Right cardiac atrium (tissue), 5 donors: ENCODE measurements around the gene MRM2. TPM values are rescaled to one million over a fixed set of nuclear protein-coding genes. Genes with fewer than 3 reads are reported as not detected.
"Not testable (repeated sequence)": the region's sequence is repeated elsewhere in the genome, so short reads cannot be mapped to it uniquely, and the experiment has no call there.

Experiments used
- ATAC-seq, 2 donors: fragments of 200-7000 bp; cut with Tn5 transposase; one replicate each; pipeline versions ENCODE4 v1.8.0 to v1.9.1; 2020; ENCODE audit warnings: moderate library complexity in 2 of 2, mild to moderate bottlenecking in 1 of 2
- DNase-seq, 3 donors: peaks; one replicate each; pipeline ENCODE4 v3.0.0-alpha.2; 2020
- H3K27ac ChIP-seq: one replicate; pipeline ENCODE4 v1.5.1; 2013; ENCODE audit warnings: mild to moderate bottlenecking, low read length, control low read depth, moderate library complexity
- H3K27me3 ChIP-seq: one replicate; pipeline ENCODE4 v1.6.1; 2013; ENCODE audit not compliant: control insufficient read depth, insufficient read depth
- H3K4me1 ChIP-seq: one replicate; pipeline ENCODE4 v1.6.1; 2013; ENCODE audit warnings: low read length; ENCODE audit not compliant: control insufficient read depth, insufficient read depth
- H3K4me3 ChIP-seq: one replicate; pipeline ENCODE4 v1.5.1; 2013; ENCODE audit warnings: low read length, control low read depth
- H3K9me3 ChIP-seq: one replicate; pipeline ENCODE4 v1.6.1; 2013; ENCODE audit warnings: low read length; ENCODE audit not compliant: control insufficient read depth
- WGBS: extraction: QIAGEN DNeasy Blood & Tissue Kit; methylation state at CpG from one replicate; pipeline ENCODE4 v1.1.7; 2013; 5-methylcytosine and 5-hydroxymethylcytosine counted together
- intact Hi-C, 4 donors: fragments of 100-400 bp; cut with DNase I; formaldehyde crosslinking; loops; one replicate each; pipeline versions ENCODE4 v1.11.0 to v1.14.0; 2022 to 2023
- polyA plus RNA-seq: library from polyadenylated mRNA; stranded (reverse); fragments of 200-250 nt; gene quantifications from one replicate; pipeline ENCODE4 v1.2.3, GENCODE V29; 2013
- total RNA-seq, 4 donors: library from RNA; stranded (reverse); fragmentation: NEBNext Ultra II Directional; extraction: Animal tissue kit (Norgen Biotek cat#: 25700); gene quantifications; one replicate each; pipeline ENCODE4 v1.2.1, GENCODE V29; 2021
- donor health status: healthy with polysubstance abuse.
- donor health status: DM: no; HTN: yes; CAD: no.
- donor health status: DM: no; HTN: no; CAD: no.
- donor health status: DM: no; HTN: yes; CAD: no; lungs with severe emphysema.
- donor health status: DM: yes; HTN: yes; CAD: no.

MRM2 gene
- total and polyA plus RNA-seq, 5 donors = 19.5 to 24.4 (median 21.4) TPM

DNA sequence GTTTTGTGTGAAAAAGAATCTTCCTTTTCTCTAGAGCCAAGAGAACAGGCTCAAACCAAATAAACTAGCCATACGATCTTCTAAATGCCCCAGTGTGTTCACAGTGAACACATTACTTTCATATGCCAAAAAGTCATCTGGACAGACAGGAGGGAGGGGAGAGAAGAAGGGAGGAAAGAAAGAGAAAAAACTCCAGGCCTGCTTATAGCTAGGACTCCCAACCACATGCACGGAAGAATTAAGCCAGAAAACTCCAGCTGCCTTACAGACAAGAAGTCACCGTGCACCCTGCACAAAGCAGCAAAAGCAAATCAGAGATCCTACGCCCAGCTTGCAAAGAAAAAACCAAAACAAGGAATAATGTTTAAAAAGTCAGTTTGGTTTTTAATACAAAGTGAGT lies 37.9 kb upstream of the MRM2 start:
- WGBS = 60% methylated on average over 4 of the region's 4 CpGs
- H3K4me1 ChIP-seq = peaks cover 3% of the 10 kb centered on the region
- H3K27me3 ChIP-seq = no peaks in the 10 kb centered on the region
- no peaks in the 10 kb centered on the region for H3K9me3 ChIP-seq
- DNase-seq (no peak), ATAC-seq (no peak)
- H3K4me3 ChIP-seq = no peak overlapping the region
- intact Hi-C loops = no loop called here
- H3K27ac ChIP-seq = no peak overlapping the region

DNA sequence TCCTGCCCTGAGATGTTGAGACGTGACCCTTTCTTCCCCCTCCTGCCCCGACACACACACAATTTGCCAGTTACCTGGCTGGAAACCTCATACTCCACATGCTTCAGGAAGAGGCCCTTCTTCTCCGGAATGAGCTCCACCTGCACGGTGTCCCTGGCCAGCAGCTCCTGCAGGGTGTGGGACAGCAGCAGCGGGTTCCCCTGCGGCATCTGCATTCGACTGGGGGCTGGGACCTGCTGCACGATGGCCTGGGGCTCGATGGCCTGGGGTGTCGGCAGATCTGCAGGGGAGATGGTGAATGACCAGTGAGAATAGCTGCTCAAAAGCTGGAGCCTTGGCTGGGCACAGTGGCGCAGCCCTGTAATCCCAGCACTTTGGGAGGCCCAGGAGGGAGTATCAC lies 36.0 kb upstream of the MRM2 start:
- H3K27me3 ChIP-seq = no peaks in the 10 kb centered on the region
- WGBS = 92% methylated on average over 11 of the region's 11 CpGs
- ATAC-seq (no peak), DNase-seq (peak in 1 of 3 donors; percentile 33)
- no peak overlapping the region for H3K27ac ChIP-seq
- H3K4me3 ChIP-seq = no peak overlapping the region
- peaks cover 3% of the 10 kb centered on the region for H3K4me1 ChIP-seq
- H3K9me3 ChIP-seq = no peaks in the 10 kb centered on the region
- intact Hi-C loops = no loop called here

DNA sequence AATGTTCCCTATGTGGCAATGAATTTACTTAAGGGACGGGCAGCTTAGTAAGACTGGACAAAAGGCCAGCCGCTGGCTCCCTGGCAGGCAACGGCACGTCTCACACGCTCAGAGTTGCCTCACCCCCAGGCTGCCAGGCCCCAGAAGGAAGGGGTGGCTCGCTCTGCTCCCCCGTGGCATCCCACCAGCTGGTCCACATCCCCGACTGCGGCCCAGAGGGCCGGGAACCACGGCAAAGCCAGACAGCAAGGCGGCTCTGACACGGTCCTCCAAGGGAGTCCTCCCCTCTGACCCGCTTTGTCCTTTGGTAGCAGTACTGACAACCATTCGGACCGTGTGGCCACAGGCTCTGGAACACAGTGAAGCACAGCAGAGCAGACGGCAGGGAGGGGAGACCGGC lies 34.1 kb upstream of the MRM2 start:
- DNase-seq (peak in 1 of 3 donors; percentile 31), ATAC-seq (peak in 1 of 2 donors; percentile 48)
- intact Hi-C loops = no loop called here
- 85% methylated on average over 18 of the region's 18 CpGs for WGBS
- H3K4me3 ChIP-seq = no peak overlapping the region
- H3K9me3 ChIP-seq = no peaks in the 10 kb centered on the region
- H3K4me1 ChIP-seq = no peaks in the 10 kb centered on the region
- no peaks in the 10 kb centered on the region for H3K27me3 ChIP-seq
- no peak overlapping the region for H3K27ac ChIP-seq

DNA sequence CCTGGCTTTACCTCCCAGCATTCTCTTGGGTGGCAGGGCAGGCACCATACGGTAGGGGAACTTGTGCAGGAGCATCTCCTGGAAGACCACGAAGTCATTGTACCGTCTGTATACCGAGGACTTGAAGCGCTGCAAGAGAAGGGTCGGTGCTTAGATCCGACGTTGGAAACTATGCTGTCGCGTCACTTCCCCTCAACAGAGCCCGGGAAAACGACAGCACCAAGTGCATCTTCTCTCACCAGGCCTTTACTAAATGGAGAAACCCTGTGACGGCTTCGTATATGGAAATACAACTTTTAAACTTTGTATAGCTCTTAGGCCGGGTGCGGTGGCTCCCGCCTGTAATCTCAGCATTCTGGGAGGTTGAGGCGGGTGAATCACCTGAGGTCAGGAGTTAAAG lies 33.1 kb upstream of the MRM2 start:
- no peak overlapping the region for H3K4me3 ChIP-seq
- no peaks in the 10 kb centered on the region for H3K4me1 ChIP-seq
- WGBS = 89% methylated on average over 18 of the region's 18 CpGs
- ATAC-seq = no peak
- no peak overlapping the region for H3K27ac ChIP-seq
- no peaks in the 10 kb centered on the region for H3K9me3 ChIP-seq
- no peaks in the 10 kb centered on the region for H3K27me3 ChIP-seq
- no peak for DNase-seq
- intact Hi-C loops = no loop called here

DNA sequence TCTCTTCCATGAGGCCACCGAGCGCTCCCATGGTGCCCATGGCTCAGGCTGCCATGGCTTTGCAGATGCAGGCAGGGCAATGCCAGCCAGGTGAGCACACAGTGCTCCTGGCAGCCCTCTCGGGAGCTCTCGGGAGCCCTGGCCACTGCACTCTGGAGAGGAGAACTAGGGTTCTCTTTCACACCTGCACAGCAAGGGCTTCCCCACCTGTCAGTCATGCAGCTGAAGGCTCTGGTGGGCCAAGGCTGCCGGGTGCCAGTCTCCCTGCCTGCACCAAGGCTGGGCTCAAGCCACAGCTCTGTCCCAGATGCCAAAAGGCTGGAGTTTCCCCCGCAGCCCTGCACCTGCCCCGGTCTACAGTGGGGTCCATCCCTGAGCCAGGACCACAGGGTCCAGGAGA lies 32.7 kb upstream of the MRM2 start:
- 82% methylated on average over 7 of the region's 7 CpGs for WGBS
- no peak overlapping the region for H3K4me3 ChIP-seq
- no peaks in the 10 kb centered on the region for H3K9me3 ChIP-seq
- DNase-seq = peak in 1 of 3 donors; percentile 33
- intact Hi-C loops = no loop called here
- H3K27me3 ChIP-seq = no peaks in the 10 kb centered on the region
- H3K4me1 ChIP-seq = no peaks in the 10 kb centered on the region
- no peak overlapping the region for H3K27ac ChIP-seq
- no peak for ATAC-seq

DNA sequence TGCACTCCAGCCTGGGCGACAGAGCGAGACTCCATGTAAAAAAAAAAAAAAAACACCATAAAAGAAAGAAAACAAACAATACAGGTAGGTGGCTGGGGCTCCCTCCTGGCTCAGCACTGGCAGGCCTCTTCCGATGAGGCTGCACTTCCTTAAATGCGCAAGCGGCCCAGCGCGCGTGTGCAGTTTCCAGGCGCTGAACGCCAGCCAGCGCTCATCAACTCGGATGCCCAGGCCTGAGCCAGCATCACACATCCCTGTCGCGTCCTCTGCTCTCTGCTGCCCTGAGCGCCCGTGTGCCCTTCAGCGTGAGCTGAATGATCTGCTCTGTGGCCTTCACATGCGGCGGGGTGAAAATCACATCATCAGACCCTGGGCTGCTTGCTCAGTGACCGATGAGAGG lies 31.9 kb upstream of the MRM2 start:
- WGBS = 97% methylated on average over 20 of the region's 20 CpGs
- H3K4me1 ChIP-seq = no peaks in the 10 kb centered on the region
- ATAC-seq = no peak
- intact Hi-C loops = no loop called here
- no peak overlapping the region for H3K27ac ChIP-seq
- H3K27me3 ChIP-seq = no peaks in the 10 kb centered on the region
- peak in 1 of 3 donors; percentile 7 for DNase-seq
- H3K9me3 ChIP-seq = no peaks in the 10 kb centered on the region
- no peak overlapping the region for H3K4me3 ChIP-seq

DNA sequence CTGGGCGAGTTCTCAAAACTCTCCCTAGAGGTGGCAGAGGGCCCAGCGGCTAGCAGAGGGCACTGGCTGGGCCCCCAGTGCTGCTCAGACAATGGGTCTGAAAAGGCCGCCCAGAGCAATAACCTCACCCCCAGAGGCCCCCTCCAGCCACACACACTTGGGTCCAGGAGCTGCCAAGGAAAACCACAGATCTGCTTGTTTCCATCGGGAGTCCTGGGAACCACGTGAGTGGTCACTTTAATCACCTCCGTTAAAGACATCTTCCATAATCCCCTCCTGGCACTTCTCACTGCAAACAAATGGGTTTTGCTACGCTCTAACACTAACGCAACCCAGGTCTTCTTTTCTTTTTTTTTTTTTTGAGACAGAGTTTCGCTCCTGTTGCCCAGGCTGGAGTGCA lies 30.0 kb upstream of the MRM2 start:
- DNase-seq (no peak), ATAC-seq (no peak)
- H3K27me3 ChIP-seq = no peaks in the 10 kb centered on the region
- no peaks in the 10 kb centered on the region for H3K9me3 ChIP-seq
- 78% methylated on average over 9 of the region's 9 CpGs for WGBS
- H3K4me1 ChIP-seq = no peaks in the 10 kb centered on the region
- no peak overlapping the region for H3K27ac ChIP-seq
- H3K4me3 ChIP-seq = no peak overlapping the region
- intact Hi-C loops = no loop called here

DNA sequence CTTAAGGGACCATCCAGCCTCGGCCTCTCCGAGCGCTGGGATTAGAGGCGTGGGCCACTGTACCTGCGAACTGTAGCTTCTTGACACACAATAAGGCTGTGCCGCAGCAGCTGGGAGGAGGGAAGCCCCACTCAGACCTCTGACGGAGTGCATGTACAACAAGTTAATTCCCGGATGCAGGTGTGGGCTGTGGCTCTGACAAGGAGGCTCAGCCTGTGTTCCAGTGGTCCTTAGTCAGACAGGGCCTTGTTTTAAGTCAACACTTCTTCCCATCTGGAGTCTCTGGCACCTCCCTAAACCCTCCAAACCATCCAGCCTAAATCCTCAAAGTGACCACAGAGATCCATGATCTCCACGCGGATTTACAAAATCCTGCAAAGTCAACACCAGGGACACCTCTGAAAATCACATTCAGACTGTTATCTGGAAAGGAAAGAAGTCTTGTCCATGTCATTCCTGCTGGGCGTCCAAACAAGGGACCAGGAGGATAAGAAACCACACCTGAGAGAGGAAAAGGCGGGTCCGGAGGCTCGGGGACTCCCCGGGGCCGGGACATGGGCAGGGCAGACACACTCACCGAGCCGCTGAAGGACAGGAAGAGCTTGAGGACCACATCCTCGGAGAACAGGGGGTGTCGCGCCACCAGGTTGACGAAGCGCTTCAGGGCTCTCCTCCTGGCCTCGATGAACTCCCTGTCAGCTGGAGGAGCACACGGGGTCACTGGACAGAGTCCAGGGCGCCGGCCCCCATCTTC lies 29.4 kb upstream of the MRM2 start:
- no peak overlapping the region for H3K4me3 ChIP-seq
- no peaks in the 10 kb centered on the region for H3K27me3 ChIP-seq
- no peaks in the 10 kb centered on the region for H3K9me3 ChIP-seq
- DNase-seq (peak in 2 of 3 donors; percentile 29 to 46), ATAC-seq (no peak)
- 72% methylated on average over 27 of the region's 27 CpGs for WGBS
- no peak overlapping the region for H3K27ac ChIP-seq
- intact Hi-C loops = no loop called here
- H3K4me1 ChIP-seq = no peaks in the 10 kb centered on the region

DNA sequence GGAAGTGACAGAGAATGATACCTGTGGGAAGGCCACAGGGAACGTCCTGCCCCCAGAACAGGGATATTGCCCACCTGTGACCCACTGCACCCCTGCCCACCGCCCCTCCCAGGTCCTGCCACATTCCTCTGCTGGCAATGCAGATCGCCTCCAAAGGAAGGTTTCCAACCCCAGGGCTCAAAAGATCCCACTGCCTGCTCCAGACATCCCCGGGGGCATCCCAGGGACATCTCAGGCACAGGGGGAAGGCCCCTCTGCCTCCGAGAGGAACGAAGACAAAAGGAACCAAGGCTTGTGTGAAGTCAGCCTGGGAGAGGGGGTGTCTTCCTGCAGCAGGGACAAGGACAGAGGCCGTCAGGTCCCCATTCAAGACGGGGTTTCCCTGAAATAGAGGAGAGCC lies 28.5 kb upstream of the MRM2 start:
- no peaks in the 10 kb centered on the region for H3K27me3 ChIP-seq
- WGBS = 81% methylated on average over 8 of the region's 8 CpGs
- no peaks in the 10 kb centered on the region for H3K9me3 ChIP-seq
- H3K4me3 ChIP-seq = no peak overlapping the region
- intact Hi-C loops = no loop called here
- no peak for ATAC-seq
- DNase-seq = peak in 1 of 3 donors; percentile 32
- no peaks in the 10 kb centered on the region for H3K4me1 ChIP-seq
- H3K27ac ChIP-seq = no peak overlapping the region

DNA sequence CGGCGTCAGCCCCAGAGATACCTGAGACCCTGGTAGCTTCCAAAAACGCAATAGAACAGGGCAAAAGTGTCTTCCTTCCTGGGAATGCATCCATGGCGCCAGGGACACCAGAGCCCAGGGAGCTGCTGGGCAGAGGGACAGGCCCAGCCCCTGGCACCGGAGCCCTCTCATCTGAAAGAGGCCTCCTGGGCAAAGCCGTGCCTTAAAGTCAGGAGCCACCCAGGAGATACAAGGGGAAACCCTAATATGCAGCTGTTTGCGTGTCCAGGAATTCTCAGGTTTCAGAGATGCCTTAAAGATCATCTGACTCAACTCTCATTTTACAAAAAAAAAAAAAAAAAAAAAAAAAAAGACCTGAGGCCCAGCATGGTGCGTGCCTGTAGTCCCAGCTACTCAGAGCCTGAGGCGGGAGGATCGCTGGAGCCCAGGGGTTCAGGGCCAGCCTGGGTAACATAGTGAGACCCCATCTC lies 28.0 kb upstream of the MRM2 start:
- H3K27me3 ChIP-seq = no peaks in the 10 kb centered on the region
- no peak overlapping the region for H3K4me3 ChIP-seq
- intact Hi-C loops = no loop called here
- H3K9me3 ChIP-seq = no peaks in the 10 kb centered on the region
- no peak for DNase-seq
- no peak overlapping the region for H3K27ac ChIP-seq
- no peaks in the 10 kb centered on the region for H3K4me1 ChIP-seq
- WGBS = 87% methylated on average over 10 of the region's 10 CpGs
- no peak for ATAC-seq

DNA sequence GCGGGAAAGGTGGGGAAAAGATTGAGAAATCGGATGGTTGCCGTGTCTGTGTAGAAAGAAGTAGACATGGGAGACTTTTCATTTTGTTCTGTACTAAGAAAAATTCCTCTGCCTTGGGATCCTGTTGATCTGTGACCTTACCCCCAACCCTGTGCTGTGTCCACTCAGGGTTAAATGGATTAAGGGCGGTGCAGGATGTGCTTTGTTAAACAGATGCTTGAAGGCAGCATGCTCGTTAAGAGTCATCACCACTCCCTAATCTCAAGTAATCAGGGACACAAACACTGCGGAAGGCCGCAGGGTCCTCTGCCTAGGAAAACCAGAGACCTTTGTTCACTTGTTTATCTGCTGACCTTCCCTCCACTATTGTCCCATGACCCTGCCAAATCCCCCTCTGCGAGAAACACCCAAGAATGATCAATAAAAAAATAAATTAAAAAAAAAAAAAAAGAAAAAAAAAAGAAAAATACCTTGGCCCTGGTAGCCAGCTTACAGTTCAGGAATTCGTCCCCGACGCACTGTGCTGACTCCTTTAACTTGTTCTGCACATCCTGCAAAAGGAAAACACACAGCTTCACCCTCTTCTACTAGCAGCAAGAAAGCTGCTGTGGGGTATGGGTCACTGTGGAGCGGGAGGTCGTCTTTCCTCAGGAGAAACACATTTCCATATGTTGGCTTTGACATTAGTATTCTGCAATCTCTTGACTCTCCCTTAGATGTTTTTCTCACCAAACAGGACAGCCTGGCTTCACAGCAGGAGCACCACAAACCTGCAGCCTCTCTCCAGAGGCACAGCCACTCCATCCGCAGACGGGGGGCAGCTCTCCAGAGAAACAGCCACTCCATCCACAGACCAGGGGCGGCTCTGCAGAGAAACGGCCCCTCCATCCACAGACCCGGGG lies 27.3 kb upstream of the MRM2 start:
- H3K27me3 ChIP-seq, H3K4me3 ChIP-seq, H3K27ac ChIP-seq, intact Hi-C loops, H3K9me3 ChIP-seq, H3K4me1 ChIP-seq: not testable (repeated sequence)
- DNase-seq = peak in 1 of 3 donors; percentile 13
- WGBS = 58% methylated on average over 12 of the region's 18 CpGs
- peak in 1 of 2 donors; percentile 65 for ATAC-seq
